Endothelial cell of umbilical vein (primary cell): ENCODE measurements around the gene PCSK6.
A peak's percentile ranks its signal among the peaks of the same experiment; 100 is the strongest.

Experiments
- CTCF ChIP-seq, 2 donors: IDR thresholded peaks; 1 replicate in 1 of 2; 2 replicates in 1 of 2; pipeline ENCODE4 v1.5.1; 2011; ENCODE audit warnings: low read length in 2 of 2, mild to moderate bottlenecking in 2 of 2, moderate library complexity in 2 of 2, control low read depth in 1 of 2, inconsistent platforms in 1 of 2, low read depth in 1 of 2; ENCODE audit not compliant: insufficient read depth in 1 of 2; ENCODE audit errors: extremely low read depth in 1 of 2
- EZH2 ChIP-seq: IDR thresholded peaks from 2 replicates; pipeline ENCODE4 v1.6.1; 2012; ENCODE audit warnings: borderline replicate concordance, low read depth, mild to moderate bottlenecking, moderate library complexity, low read length, inconsistent platforms; ENCODE audit not compliant: severe bottlenecking
- FOS ChIP-seq: IDR thresholded peaks from 2 replicates; pipeline ENCODE4 v1.6.1; 2011; ENCODE audit warnings: mild to moderate bottlenecking, low read length, moderate library complexity, borderline replicate concordance; ENCODE audit not compliant: insufficient read depth
- GATA2 ChIP-seq: IDR thresholded peaks from 2 replicates; pipeline ENCODE4 v1.7.0; 2011; ENCODE audit warnings: low read depth, mild to moderate bottlenecking, moderate library complexity, mixed read lengths, low read length; ENCODE audit not compliant: insufficient read length, insufficient read depth
- MYC ChIP-seq: IDR thresholded peaks from one replicate; pipeline ENCODE4 v1.6.1; 2011; ENCODE audit warnings: mild to moderate bottlenecking, low read depth, low read length
- POLR2A ChIP-seq: IDR thresholded peaks from 2 replicates; pipeline ENCODE4 v1.6.1; 2012; ENCODE audit warnings: low read depth, mild to moderate bottlenecking, control low read depth, low read length
- POLR2AphosphoS5 ChIP-seq: IDR thresholded peaks from 2 replicates; pipeline ENCODE4 v1.6.1; 2012; ENCODE audit warnings: low read depth, mild to moderate bottlenecking, control low read depth, low read length, moderate library complexity; ENCODE audit not compliant: insufficient read depth
- TF ChIP-seq, protein P1 (sequence below): IDR thresholded peaks from 2 replicates; pipeline ENCODE4 v1.6.1; 2011; ENCODE audit not compliant: insufficient read depth, insufficient read length

- TF ChIP-seq EZH2 (no peak), CTCF (IDR thresholded peaks at IDR 0.05; ENCODE audit: extremely low read depth in 1 of 2, insufficient read depth in 1 of 2, low read depth in 1 of 2, low read length in 2 of 2) (peak; percentile 22 to 50), GATA2 (no peak), POLR2A (peak; percentile 30), MYC (no peak), POLR2AphosphoS5 (peak; percentile 15), FOS (no peak)
- TF ChIP-seq, protein P1, sequence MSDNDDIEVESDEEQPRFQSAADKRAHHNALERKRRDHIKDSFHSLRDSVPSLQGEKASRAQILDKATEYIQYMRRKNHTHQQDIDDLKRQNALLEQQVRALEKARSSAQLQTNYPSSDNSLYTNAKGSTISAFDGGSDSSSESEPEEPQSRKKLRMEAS: peak; percentile 37
These were observed 219.9 kb downstream of the PCSK6 start for GRCh38 chr15:101269479-101270223.
